AG10803 (cell line): ENCODE results near the gene SEMA3E.
"Not testable (repeated sequence)": the region's sequence is repeated elsewhere in the genome, so short reads cannot be mapped to it uniquely, and the experiment has no call there.

Source experiments
- DNase-seq: peaks from one replicate; pipeline ENCODE4 v3.0.0; 2010; ENCODE audit warnings: low read depth
- H3K4me3 ChIP-seq: 2 replicates; pipeline ENCODE4 v1.5.1; 2011; ENCODE audit warnings: mild to moderate bottlenecking, low read length, control low read depth
- CTCF ChIP-seq: conservative IDR thresholded peaks from 2 replicates; pipeline ENCODE4 v1.5.1; 2011; ENCODE audit warnings: mild to moderate bottlenecking, low read length, control low read depth, inconsistent platforms

SEMA3E gene

GRCh38 chr7:83442911-83443310, 206.0 kb downstream of the SEMA3E start:
- no peak overlapping the region for H3K4me3 ChIP-seq
- no peak for DNase-seq
- no peak for TF ChIP-seq CTCF

- no peak overlapping the region for H3K4me3 ChIP-seq
- no peak for TF ChIP-seq CTCF
- DNase-seq: no peak
These were observed 209.9 kb downstream of the SEMA3E start for GRCh38 chr7:83439026-83439425.

DNA sequence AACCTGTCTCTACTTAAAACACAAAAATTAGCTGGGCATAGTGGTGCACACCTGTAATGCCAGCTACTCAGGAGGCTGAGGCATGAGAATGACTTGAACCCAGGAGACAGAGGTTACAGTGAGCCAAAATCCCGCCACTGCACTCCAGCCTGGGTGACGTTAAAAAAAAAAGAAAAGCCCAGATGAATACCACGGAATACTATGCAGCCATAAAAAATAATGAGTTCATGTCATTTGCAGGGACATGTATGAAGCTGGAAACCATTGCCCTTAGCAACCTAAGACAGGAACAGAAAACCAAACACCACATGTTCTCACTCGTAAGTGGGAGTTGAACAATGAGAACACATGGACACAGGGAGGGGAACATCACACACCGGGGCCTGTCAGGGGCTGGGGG, 218.7 kb downstream of the SEMA3E start:
- DNase-seq: not testable (repeated sequence)

GRCh38 chr7:83429493-83429892, 219.4 kb downstream of the SEMA3E start:
- no peak for TF ChIP-seq CTCF
- H3K4me3 ChIP-seq: no peak overlapping the region
- DNase-seq: no peak

More for the DNA sequence above, 218.7 kb downstream of the SEMA3E start:
- H3K4me3 ChIP-seq: not testable (repeated sequence)

DNA sequence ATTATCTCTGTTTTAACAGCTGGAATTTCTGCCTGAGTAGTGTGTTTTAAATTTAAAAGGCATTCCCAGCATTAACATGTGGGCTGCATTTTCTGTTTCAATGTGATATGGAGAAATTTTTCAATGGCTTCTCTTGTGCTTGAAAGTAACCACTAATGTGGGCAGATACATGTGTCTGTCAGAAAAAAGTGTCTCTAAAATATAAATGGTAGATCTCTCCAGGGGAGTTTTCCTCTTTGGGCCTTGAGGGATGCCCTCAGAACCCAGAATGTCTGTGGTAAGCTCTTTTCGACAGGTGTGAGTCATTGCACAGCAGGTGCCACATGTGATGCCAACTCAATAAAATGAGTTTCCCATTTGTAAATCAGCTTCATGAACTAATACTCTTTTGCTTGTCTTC, 221.1 kb downstream of the SEMA3E start:
- no peak overlapping the region for H3K4me3 ChIP-seq
- TF ChIP-seq CTCF: no peak
- DNase-seq: no peak

DNA sequence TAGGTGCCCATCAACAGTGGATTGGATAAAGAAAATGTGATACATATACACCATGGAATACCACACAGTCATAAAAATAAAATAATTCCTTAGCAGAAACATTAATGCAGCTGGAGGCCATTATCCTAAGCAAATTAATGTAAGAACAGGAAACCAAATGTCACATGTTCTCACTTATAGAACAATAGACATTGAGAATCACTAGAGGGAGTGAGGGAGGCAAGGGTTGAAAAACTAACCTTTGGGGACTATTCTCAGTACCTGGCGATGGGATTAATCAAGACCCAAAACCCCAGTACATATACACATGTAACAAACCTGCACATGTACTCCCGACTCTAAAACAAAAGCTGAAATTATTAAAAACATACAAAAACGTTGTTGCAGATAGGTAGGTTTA, 222.6 kb downstream of the SEMA3E start:
- DNase-seq: no peak
- no peak overlapping the region for H3K4me3 ChIP-seq
- no peak for TF ChIP-seq CTCF

DNA sequence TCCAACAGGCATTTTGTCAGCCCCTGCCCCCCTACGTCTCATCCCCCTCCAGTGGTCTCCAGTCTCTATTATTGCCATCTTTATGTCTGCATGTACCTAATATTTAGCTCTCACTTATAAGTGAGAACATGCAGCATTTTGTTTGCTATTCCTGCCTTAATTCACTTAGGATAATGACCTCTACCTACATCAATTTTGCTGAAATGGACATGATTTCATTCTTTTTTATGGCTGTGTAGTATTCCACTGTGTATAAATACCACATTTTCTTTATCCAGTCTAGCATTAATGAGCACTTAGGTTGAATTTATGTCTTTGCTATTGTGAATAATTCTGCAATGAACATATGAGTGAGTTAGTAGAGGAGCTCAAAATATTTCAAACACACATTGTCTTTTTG, 229.9 kb downstream of the SEMA3E start:
- DNase-seq: no peak
- H3K4me3 ChIP-seq: no peak overlapping the region
- TF ChIP-seq CTCF: no peak

DNA sequence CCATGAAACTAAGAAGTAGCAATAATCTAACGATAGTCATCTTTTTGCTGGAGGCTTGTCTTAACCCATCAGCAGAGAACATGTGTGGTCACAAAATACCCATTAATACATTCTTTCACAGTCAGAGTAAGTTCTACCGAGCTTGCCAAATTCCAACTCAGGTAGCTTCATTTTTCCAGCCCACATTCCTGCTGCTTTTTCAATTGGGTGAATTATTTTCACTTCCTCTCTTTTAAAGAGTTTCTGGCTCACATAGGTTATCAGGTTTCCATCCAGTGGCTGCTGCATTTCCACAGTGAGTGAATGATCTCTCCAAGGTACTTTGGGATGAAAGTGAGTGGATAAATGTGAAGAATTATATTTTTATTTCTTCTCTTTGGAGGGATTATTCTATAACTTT, 233.1 kb downstream of the SEMA3E start:
- no peak for TF ChIP-seq CTCF
- H3K4me3 ChIP-seq: no peak overlapping the region
- no peak for DNase-seq
